Measurements from ENCODE around the gene OSBP2.

OSBP2 gene

DNA sequence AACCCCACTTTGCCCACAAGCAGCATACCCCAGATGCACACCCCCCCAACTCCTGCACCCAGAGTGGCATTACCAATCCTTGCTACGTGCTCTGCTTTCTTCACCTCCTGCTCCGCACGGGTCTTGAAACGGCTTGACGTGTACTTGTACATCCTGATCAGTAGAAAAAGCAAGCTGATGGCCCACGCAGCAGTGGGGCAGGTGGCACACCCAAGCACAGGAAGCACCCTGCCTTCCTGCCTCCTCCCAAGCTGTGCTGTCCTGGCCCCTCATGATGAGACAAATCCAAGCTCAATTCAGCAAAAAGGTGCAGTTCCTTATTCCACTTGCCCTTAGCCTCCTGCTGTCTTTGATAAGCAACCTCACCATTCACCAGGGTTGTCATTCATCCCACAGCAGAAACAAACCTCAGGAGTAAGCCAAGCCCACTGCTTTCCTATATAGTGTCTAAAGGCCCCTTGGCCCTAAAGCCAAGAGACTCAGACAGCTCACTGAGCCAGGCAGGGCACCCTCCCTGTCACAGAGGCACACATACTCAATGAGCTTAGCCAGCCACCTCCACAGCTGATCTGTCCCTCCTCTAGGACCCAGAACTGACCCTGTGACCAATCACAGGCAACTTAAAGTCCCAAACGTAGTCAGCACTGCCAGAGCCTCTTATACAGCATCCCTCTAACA lies 246.2 kb downstream of the OSBP2 start:
- TF ChIP-seq, protein P1, sequence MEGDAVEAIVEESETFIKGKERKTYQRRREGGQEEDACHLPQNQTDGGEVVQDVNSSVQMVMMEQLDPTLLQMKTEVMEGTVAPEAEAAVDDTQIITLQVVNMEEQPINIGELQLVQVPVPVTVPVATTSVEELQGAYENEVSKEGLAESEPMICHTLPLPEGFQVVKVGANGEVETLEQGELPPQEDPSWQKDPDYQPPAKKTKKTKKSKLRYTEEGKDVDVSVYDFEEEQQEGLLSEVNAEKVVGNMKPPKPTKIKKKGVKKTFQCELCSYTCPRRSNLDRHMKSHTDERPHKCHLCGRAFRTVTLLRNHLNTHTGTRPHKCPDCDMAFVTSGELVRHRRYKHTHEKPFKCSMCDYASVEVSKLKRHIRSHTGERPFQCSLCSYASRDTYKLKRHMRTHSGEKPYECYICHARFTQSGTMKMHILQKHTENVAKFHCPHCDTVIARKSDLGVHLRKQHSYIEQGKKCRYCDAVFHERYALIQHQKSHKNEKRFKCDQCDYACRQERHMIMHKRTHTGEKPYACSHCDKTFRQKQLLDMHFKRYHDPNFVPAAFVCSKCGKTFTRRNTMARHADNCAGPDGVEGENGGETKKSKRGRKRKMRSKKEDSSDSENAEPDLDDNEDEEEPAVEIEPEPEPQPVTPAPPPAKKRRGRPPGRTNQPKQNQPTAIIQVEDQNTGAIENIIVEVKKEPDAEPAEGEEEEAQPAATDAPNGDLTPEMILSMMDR (conservative IDR thresholded peaks at IDR 0.05): no peak
- H3K27ac ChIP-seq: no peak overlapping the region

DNA sequence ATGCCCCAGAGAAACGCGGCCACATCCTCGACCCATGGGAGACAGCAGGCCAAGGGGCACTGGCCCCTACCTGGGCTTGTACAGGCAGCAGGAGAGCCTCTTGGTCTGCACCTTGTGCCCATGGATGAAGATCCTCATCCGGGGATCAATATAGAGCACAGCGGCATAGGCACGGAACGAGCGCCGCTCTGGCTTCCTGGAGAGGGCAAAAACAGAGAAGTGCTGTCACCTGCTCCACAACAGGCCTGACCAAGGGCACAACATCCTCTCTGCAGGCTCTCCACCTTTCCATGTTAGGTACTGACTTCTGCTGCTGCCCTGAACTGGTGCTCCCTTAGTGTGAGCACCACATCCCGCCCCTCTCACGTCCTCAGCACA lies 246.7 kb downstream of the OSBP2 start:
- H3K27ac ChIP-seq: no peak overlapping the region
- TF ChIP-seq, protein P1 (conservative IDR thresholded peaks at IDR 0.05): no peak

DNA sequence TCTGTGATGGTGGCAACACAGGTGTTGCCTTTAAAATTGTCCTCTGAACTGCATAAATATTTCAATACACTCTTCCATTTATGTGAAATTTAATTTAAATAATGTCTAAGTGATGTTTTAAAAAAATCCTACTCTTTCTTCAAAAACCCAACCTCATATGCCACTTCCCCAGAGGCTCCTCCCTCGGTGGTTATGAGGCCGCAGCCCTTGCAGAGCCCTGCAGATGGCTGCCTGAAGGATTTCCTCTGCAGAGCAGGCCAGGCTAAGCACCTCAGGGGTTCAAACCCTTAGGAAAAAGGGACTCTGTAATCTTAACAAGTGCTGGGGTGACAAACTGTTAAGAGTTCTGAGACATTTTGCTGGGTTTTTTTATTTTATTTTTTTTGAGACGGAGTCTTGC lies 248.7 kb downstream of the OSBP2 start:
- TF ChIP-seq, protein P1 (conservative IDR thresholded peaks at IDR 0.05): no peak
- no peak overlapping the region for H3K27ac ChIP-seq

DNA sequence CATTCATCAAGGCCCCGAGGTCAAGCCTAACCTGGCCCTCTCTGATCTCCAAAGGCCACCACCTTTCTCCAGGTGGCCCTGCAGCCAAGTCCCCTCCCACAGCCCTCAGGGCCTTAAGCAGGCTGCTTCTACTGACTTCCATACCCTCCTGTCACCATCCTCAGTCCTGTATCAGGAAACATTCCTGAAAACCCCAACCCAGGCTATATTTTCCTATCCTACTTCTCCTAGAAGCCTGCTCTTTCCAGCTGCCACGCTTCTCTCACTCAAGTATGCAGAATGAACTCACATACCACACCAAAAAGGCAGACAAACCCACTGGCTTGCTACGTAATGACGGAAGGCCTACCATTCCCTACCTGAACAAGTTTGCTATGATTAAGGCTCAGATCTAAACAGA lies 250.3 kb downstream of the OSBP2 start:
- TF ChIP-seq, protein P1 (conservative IDR thresholded peaks at IDR 0.05): no peak
- H3K27ac ChIP-seq: no peak overlapping the region

DNA sequence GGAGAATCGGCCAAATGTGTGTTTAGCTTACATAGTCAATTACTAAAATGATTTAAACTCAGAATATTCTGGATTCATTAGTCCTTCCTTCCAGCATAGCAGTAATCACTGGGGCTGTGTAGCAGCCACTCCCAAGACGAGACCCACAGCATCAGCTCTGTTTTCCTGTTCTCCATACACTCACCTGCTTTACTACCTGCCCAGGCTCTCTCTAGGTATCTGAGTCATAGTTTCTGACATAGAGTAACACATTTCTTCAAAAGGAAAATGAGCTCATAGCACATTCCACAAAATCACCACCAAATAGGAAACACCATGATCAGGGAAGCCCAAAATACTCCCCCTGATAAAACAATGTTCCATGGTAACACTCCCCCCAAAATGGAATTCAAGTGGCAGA lies 251.0 kb downstream of the OSBP2 start:
- TF ChIP-seq, protein P1 (conservative IDR thresholded peaks at IDR 0.05): no peak

DNA sequence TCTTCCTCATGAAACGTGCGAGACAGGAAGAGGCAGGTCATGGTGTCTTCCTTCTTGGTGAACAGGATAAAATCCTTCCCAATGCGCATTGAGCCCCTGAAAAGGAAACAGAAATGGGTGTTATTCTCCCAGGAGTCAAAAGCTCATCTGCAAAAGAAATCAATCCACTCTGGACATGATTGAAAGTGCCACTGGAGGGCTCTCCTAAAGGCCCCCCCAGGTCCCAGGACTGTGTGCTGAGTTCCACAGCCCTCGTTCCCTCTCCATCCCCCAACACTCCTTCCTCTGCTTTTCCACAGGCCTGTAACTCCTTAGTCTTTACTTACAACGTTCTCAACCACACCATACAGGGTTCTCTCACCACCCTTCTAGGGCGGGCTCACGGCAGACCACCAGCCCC lies 251.7 kb downstream of the OSBP2 start:
- TF ChIP-seq, protein P1 (conservative IDR thresholded peaks at IDR 0.05): no peak
- no peak overlapping the region for H3K27ac ChIP-seq

More for the DNA sequence above, 251.0 kb downstream of the OSBP2 start:
- no peak overlapping the region for H3K27ac ChIP-seq

DNA sequence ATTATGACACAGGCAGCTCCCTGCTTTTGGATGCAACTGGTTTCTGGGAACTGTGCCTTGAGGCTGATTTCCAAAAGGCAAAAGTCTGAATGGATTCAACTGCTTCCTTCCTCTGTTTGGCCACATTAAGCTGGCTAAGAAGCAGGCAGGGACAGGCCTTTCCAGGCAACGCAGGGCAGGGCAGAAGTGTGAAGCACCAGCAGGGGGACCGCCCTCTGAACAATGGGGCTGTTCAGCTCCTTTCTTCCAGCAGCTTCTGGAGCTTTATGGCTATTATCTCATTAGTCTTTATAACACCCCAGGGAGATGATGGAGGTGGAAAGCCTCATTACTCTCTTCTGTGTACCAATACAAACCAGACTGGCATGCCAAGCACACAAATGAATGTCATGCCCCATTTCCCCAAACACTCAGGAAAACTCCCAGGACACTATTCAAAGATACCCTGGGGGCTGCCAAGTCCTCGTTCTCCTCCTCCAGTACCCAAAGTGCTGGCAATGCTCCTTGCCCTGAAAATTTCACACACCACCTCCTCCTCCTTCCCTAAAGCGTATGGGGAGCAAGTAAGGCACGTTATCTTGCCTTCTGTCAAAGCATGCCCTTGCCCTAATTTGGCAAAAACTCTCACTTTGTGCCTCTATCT lies 252.6 kb downstream of the OSBP2 start:
- no peak overlapping the region for H3K27ac ChIP-seq
- TF ChIP-seq, protein P1 (conservative IDR thresholded peaks at IDR 0.05): no peak

All from VCaP (cell line).